Activated CD4-positive, alpha-beta memory T cell treated with anti-CD3 and anti-CD28 coated beads for 36 hours (primary cell): ENCODE results near the gene ANKFN1. TPM values are rescaled to one million over a fixed set of nuclear protein-coding genes. Genes with fewer than 3 reads are reported as not detected.
"Not testable (repeated sequence)": the region's sequence is repeated elsewhere in the genome, so short reads cannot be mapped to it uniquely, and the experiment has no call there.

ENCODE experiments used
- CTCF ChIA-PET: fragments of 350-600 bp; sonication (Branson Sonifier 250); formaldehyde crosslinking; loops from one replicate; lab custom pipeline; 2021; ENCODE audit warnings: antibody characterized with exemption, inconsistent platforms; lab: Charles Lee
- POLR2A ChIA-PET: fragments of 350-600 bp; sonication (Branson Sonifier 250); formaldehyde crosslinking; loops from one replicate; lab custom pipeline; 2021; ENCODE audit warnings: antibody characterized with exemption; lab: Charles Lee
- DNase-seq: peaks from one replicate; pipeline ENCODE4 v3.0.0-alpha.2; 2020
- H3K27ac Mint-ChIP-seq: one replicate; pipeline ENCODE4 v1.8.0; 2021; ENCODE audit warnings: mixed read lengths
- H3K27me3 Mint-ChIP-seq: one replicate; pipeline ENCODE4 v1.8.0; 2021; ENCODE audit warnings: mixed read lengths
- H3K36me3 Mint-ChIP-seq: one replicate; pipeline ENCODE4 v1.8.0; 2021; ENCODE audit warnings: mixed read lengths
- H3K4me1 Mint-ChIP-seq: one replicate; pipeline ENCODE4 v1.8.0; 2021; ENCODE audit warnings: low read depth, mixed read lengths
- H3K4me3 Mint-ChIP-seq: one replicate; pipeline ENCODE4 v1.8.0; 2021; ENCODE audit warnings: mild to moderate bottlenecking, mixed read lengths
- H3K9me3 Mint-ChIP-seq: one replicate; pipeline ENCODE4 v1.8.0; 2021; ENCODE audit warnings: mixed read lengths
- intact Hi-C: fragments of 100-400 bp; cut with micrococcal nuclease; formaldehyde crosslinking; loops from one replicate; pipeline ENCODE4 v1.15.1; 2023
- total RNA-seq, 2 experiments: library from RNA; stranded (reverse); gene quantifications; one replicate each; pipeline ENCODE4 v1.2.3, GENCODE V29; 2021

ANKFN1 gene
- total RNA-seq, 2 experiments from 2014 or later: not detected

- POLR2A ChIA-PET: no interaction called here
- no peak for DNase-seq
- no peaks in the 10 kb centered on the region for H3K36me3 Mint-ChIP-seq
Measured at GRCh38 chr17:56230660-56231059, 77.4 kb downstream of the ANKFN1 start.

GRCh38 chr17:56231252-56231651 lies 78.0 kb downstream of the ANKFN1 start:
- Mint-ChIP-seq H3K4me3 (no peak overlapping the region), H3K4me1 (no peaks in the 10 kb centered on the region), H3K27ac (no peak overlapping the region), H3K36me3 (no peaks in the 10 kb centered on the region), H3K27me3 (peaks cover 4% of the 10 kb centered on the region), H3K9me3 (no peaks in the 10 kb centered on the region)
- POLR2A ChIA-PET: no interaction called here
- CTCF ChIA-PET: no interaction called here
- intact Hi-C loops: no loop called here
- DNase-seq: no peak

More at GRCh38 chr17:56230660-56231059, 77.4 kb downstream of the ANKFN1 start:
- no peaks in the 10 kb centered on the region for H3K9me3 Mint-ChIP-seq
- H3K27ac Mint-ChIP-seq: no peak overlapping the region
- no peaks in the 10 kb centered on the region for H3K4me1 Mint-ChIP-seq
- H3K27me3 Mint-ChIP-seq: peaks cover 4% of the 10 kb centered on the region
- intact Hi-C loops: no loop called here
- H3K4me3 Mint-ChIP-seq: no peak overlapping the region
- CTCF ChIA-PET: no interaction called here

GRCh38 chr17:56231693-56232092 lies 78.4 kb downstream of the ANKFN1 start:
- H3K4me1 Mint-ChIP-seq: no peaks in the 10 kb centered on the region
- H3K9me3 Mint-ChIP-seq: no peaks in the 10 kb centered on the region
- H3K27me3 Mint-ChIP-seq: peaks cover 4% of the 10 kb centered on the region
- POLR2A ChIA-PET: no interaction called here
- CTCF ChIA-PET: no interaction called here
- H3K4me3 Mint-ChIP-seq: no peak overlapping the region
- no peak for DNase-seq
- intact Hi-C loops: no loop called here
- H3K27ac Mint-ChIP-seq: no peak overlapping the region
- H3K36me3 Mint-ChIP-seq: no peaks in the 10 kb centered on the region

- no peaks in the 10 kb centered on the region for H3K4me1 Mint-ChIP-seq
- H3K9me3 Mint-ChIP-seq: no peaks in the 10 kb centered on the region
- DNase-seq: no peak
- no peak overlapping the region for H3K4me3 Mint-ChIP-seq
- peaks cover 17% of the 10 kb centered on the region for H3K27me3 Mint-ChIP-seq
- no peak overlapping the region for H3K27ac Mint-ChIP-seq
- intact Hi-C loops: no loop called here
- H3K36me3 Mint-ChIP-seq: no peaks in the 10 kb centered on the region
- POLR2A ChIA-PET: no interaction called here
- CTCF ChIA-PET: no interaction called here
Measured at GRCh38 chr17:56244268-56244890, 91.1 kb downstream of the ANKFN1 start.

DNA sequence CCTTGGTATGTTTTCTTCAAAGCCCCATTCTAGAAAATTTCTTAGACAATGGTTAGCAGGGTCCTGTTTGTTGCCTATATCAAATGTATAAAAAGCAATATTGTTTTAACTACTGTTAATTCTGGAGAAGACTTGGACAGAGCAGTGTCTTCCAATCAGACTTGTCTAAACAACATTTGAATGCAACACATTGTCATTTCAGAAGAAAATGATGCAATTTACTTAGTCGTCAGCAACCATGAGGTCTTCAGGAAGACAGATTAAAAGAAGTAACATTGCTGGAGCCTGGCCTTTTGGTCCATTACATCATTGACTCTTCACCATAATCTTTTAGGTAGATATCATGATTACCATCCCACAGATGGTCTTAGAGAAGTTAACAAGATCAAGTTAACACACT lies 94.5 kb downstream of the ANKFN1 start:
- Mint-ChIP-seq H3K27me3 (peaks cover 15% of the 10 kb centered on the region), H3K4me3 (no peak overlapping the region), H3K36me3 (no peaks in the 10 kb centered on the region), H3K27ac (no peak overlapping the region), H3K4me1 (no peaks in the 10 kb centered on the region), H3K9me3 (no peaks in the 10 kb centered on the region)
- no peak for DNase-seq
- intact Hi-C loops: no loop called here
- ChIA-PET POLR2A (no interaction called here), CTCF (no interaction called here)

DNA sequence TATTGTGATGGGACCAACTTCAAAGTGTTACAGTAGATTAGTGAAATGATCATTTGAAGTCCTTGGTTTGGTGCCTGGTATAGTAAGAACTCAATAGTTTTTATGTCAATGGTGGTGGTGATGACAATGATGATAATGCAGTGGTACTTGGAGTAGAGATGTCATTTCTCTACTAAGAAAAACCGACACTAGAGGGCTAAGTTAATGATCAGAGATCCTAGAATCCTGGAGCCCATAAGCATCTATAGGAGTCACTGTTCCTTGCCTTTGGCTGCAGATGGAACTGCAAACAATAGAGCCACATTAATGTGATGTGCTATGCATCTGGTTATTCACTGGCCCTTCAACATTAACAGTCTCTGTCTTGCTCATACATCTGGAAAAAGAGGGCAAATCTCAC lies 103.8 kb downstream of the ANKFN1 start:
- ChIA-PET POLR2A (no interaction called here), CTCF (no interaction called here)
- Mint-ChIP-seq H3K27me3 (peaks cover 3% of the 10 kb centered on the region), H3K27ac (no peak overlapping the region), H3K4me1 (no peaks in the 10 kb centered on the region), H3K9me3 (no peaks in the 10 kb centered on the region), H3K4me3 (no peak overlapping the region), H3K36me3 (no peaks in the 10 kb centered on the region)
- DNase-seq: no peak
- intact Hi-C loops: no loop called here

GRCh38 chr17:56260376-56261002 lies 107.2 kb downstream of the ANKFN1 start:
- POLR2A ChIA-PET: no interaction called here
- Mint-ChIP-seq H3K4me3 (no peak overlapping the region), H3K27me3 (peaks cover 3% of the 10 kb centered on the region), H3K36me3 (no peaks in the 10 kb centered on the region), H3K9me3 (no peaks in the 10 kb centered on the region), H3K27ac (no peak overlapping the region), H3K4me1 (no peaks in the 10 kb centered on the region)
- CTCF ChIA-PET: no interaction called here
- intact Hi-C loops: no loop called here
- no peak for DNase-seq

DNA sequence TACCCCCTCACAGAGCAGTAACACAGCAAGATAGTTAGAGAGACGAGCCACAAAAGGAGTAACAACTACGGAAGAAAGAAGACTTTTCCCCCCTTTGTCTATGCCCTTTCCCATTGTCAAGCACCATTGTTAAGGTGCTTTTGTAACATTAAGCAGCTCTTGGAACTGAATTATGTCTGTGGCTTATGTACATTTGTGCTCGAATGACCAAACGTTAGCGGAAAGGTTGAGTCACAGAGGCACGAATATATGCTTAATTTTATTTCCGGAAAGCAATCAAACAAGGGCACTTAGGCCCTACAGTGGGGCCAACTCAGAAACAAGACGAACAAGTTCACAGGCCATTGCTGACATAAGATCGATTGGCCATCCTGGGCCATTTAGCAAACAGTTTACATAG lies 109.5 kb downstream of the ANKFN1 start:
- intact Hi-C loops: no loop called here
- H3K27me3 Mint-ChIP-seq: peaks cover 3% of the 10 kb centered on the region
- ChIA-PET POLR2A (no interaction called here), CTCF (no interaction called here)
- no peak overlapping the region for H3K4me3 Mint-ChIP-seq
- H3K36me3 Mint-ChIP-seq: no peaks in the 10 kb centered on the region
- no peak overlapping the region for H3K27ac Mint-ChIP-seq
- H3K9me3 Mint-ChIP-seq: no peaks in the 10 kb centered on the region
- H3K4me1 Mint-ChIP-seq: no peaks in the 10 kb centered on the region
- no peak for DNase-seq

GRCh38 chr17:56269556-56270389 lies 116.5 kb downstream of the ANKFN1 start:
- no peak overlapping the region for H3K4me3 Mint-ChIP-seq
- no peaks in the 10 kb centered on the region for H3K27me3 Mint-ChIP-seq
- no peaks in the 10 kb centered on the region for H3K36me3 Mint-ChIP-seq
- no peak for DNase-seq
- H3K4me1 Mint-ChIP-seq: no peaks in the 10 kb centered on the region
- intact Hi-C loops: no loop called here
- ChIA-PET POLR2A (no interaction called here), CTCF (no interaction called here)
- no peak overlapping the region for H3K27ac Mint-ChIP-seq
- H3K9me3 Mint-ChIP-seq: no peaks in the 10 kb centered on the region

DNA sequence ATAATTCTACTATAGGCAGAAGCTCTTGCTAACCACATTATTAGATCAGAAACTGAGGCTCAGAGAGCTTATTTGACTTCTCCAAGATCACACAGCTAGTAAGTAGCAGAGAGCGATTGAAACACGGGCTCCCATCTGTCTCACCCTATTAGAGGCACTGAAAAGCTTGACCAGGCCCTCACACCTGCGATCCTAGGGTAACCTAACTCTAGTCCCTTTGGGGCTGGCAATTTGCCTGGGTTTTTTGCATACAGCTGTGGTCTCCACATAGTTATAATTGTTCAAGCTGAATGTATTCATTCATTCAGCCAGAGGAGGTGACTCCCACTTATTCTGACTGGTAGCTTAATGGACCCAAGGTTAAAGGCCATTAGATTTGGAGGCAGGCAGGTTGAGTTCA lies 121.2 kb downstream of the ANKFN1 start:
- DNase-seq: no peak
- POLR2A ChIA-PET: no interaction called here
- H3K4me1 Mint-ChIP-seq: no peaks in the 10 kb centered on the region
- intact Hi-C loops: no loop called here
- peaks cover 2% of the 10 kb centered on the region for H3K27me3 Mint-ChIP-seq
- H3K9me3 Mint-ChIP-seq: no peaks in the 10 kb centered on the region
- CTCF ChIA-PET: no interaction called here
- H3K4me3 Mint-ChIP-seq: no peak overlapping the region
- no peak overlapping the region for H3K27ac Mint-ChIP-seq
- H3K36me3 Mint-ChIP-seq: no peaks in the 10 kb centered on the region

- Mint-ChIP-seq H3K4me3 (no peak overlapping the region), H3K27ac (no peak overlapping the region), H3K27me3 (peaks cover 1% of the 10 kb centered on the region), H3K9me3 (no peaks in the 10 kb centered on the region), H3K36me3 (no peaks in the 10 kb centered on the region), H3K4me1 (no peaks in the 10 kb centered on the region)
- CTCF ChIA-PET: no interaction called here
- DNase-seq: no peak
- POLR2A ChIA-PET: no interaction called here
- intact Hi-C loops: no loop called here
Measured at GRCh38 chr17:56284482-56284881, 131.2 kb downstream of the ANKFN1 start.

- intact Hi-C loops, H3K27ac Mint-ChIP-seq, POLR2A ChIA-PET, CTCF ChIA-PET, H3K27me3 Mint-ChIP-seq, H3K4me3 Mint-ChIP-seq, H3K36me3 Mint-ChIP-seq, DNase-seq, H3K9me3 Mint-ChIP-seq: not testable (repeated sequence)
- peaks cover 18% of the 10 kb centered on the region for H3K4me1 Mint-ChIP-seq
Measured at GRCh38 chr17:56288786-56289185, 135.5 kb downstream of the ANKFN1 start.
